Activated naive CD4-positive, alpha-beta T cell treated with anti-CD3 and anti-CD28 coated beads, Interleukin-2, amount 10 ng/mL, durations not matched to agents 7 days and 5 days (primary cell): Measurements from ENCODE around the gene TTL.
"Not testable (repeated sequence)": the region's sequence is repeated elsewhere in the genome, so short reads cannot be mapped to it uniquely, and the experiment has no call there.

ENCODE experiments used
- CTCF ChIA-PET: fragments of 350-600 bp; sonication (Branson Sonifier 250); formaldehyde crosslinking; loops from one replicate; lab custom pipeline; 2021; ENCODE audit warnings: antibody characterized with exemption; lab: Charles Lee
- DNase-seq: peaks from one replicate; pipeline ENCODE4 v3.0.0-alpha.2; 2020
- H3K27ac Mint-ChIP-seq: one replicate; pipeline ENCODE4 v1.8.0; 2021; ENCODE audit warnings: mild to moderate bottlenecking, moderate library complexity, mixed read lengths
- H3K27me3 Mint-ChIP-seq: one replicate; pipeline ENCODE4 v1.8.0; 2021; ENCODE audit warnings: mild to moderate bottlenecking, mixed read lengths
- H3K36me3 Mint-ChIP-seq: one replicate; pipeline ENCODE4 v1.8.0; 2021; ENCODE audit warnings: mixed read lengths
- H3K4me1 Mint-ChIP-seq: one replicate; pipeline ENCODE4 v1.8.0; 2021; ENCODE audit warnings: mixed read lengths
- H3K4me3 Mint-ChIP-seq: one replicate; pipeline ENCODE4 v1.8.0; 2021; ENCODE audit warnings: mild to moderate bottlenecking, moderate library complexity, mixed read lengths
- H3K9me3 Mint-ChIP-seq: one replicate; pipeline ENCODE4 v1.8.0; 2021; ENCODE audit warnings: mixed read lengths

The TTL gene

GRCh38 chr2:112485849-112486248 lies 3.9 kb downstream of the TTL start:
- no peak overlapping the region for H3K27ac Mint-ChIP-seq
- peaks cover 26% of the 10 kb centered on the region for H3K36me3 Mint-ChIP-seq
- CTCF ChIA-PET = no interaction called here
- no peaks in the 10 kb centered on the region for H3K9me3 Mint-ChIP-seq
- H3K4me1 Mint-ChIP-seq = peaks cover 32% of the 10 kb centered on the region
- DNase-seq = no peak
- peaks cover 4% of the 10 kb centered on the region for H3K27me3 Mint-ChIP-seq
- H3K4me3 Mint-ChIP-seq = no peak overlapping the region

DNA sequence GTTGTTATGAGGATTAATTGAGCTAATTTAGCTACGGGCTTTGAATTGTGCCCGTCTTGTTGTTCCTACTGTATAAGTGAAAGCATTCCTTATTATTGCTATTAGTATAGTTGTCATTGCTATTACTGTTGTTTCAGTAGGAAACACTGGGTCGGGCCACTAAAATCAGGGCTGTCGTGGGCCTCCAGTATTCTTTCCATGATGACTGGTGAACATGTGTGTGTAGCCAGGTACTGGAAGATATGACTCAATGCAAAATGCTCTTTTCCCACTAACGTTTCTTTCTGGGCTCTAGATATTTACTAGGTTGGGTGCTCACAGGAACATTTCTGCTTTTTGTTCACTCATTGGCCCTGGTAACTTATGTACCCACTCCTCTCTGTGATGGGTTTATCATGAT lies 4.9 kb downstream of the TTL start:
- CTCF ChIA-PET = interaction anchor here (0.5 to 0.6 kb wide), 2 partner anchors 379 to 674 kb away, joined by 3 read pairs; no protein-coding TSS in a partner anchor
- H3K4me1 Mint-ChIP-seq = peaks cover 26% of the 10 kb centered on the region
- DNase-seq = no peak
- H3K4me3 Mint-ChIP-seq = no peak overlapping the region
- H3K27me3 Mint-ChIP-seq = no peaks in the 10 kb centered on the region
- no peak overlapping the region for H3K27ac Mint-ChIP-seq
- peaks cover 29% of the 10 kb centered on the region for H3K36me3 Mint-ChIP-seq
- no peaks in the 10 kb centered on the region for H3K9me3 Mint-ChIP-seq

GRCh38 chr2:112487444-112487961 lies 5.5 kb downstream of the TTL start:
- CTCF ChIA-PET = interaction anchor here (0.5 to 0.6 kb wide), 2 partner anchors 159 to 380 kb away, joined by 3 to 4 read pairs; no protein-coding TSS in a partner anchor
- Mint-ChIP-seq H3K4me3 (no peak overlapping the region), H3K9me3 (no peaks in the 10 kb centered on the region), H3K27ac (no peak overlapping the region), H3K4me1 (peaks cover 26% of the 10 kb centered on the region), H3K27me3 (no peaks in the 10 kb centered on the region), H3K36me3 (peaks cover 28% of the 10 kb centered on the region)
- no peak for DNase-seq

GRCh38 chr2:112488201-112488600 lies 6.2 kb downstream of the TTL start:
- CTCF ChIA-PET = no interaction called here
- no peak overlapping the region for H3K27ac Mint-ChIP-seq
- peaks cover 25% of the 10 kb centered on the region for H3K36me3 Mint-ChIP-seq
- DNase-seq = no peak
- H3K9me3 Mint-ChIP-seq = no peaks in the 10 kb centered on the region
- H3K27me3 Mint-ChIP-seq = no peaks in the 10 kb centered on the region
- no peak overlapping the region for H3K4me3 Mint-ChIP-seq
- peaks cover 21% of the 10 kb centered on the region for H3K4me1 Mint-ChIP-seq

DNA sequence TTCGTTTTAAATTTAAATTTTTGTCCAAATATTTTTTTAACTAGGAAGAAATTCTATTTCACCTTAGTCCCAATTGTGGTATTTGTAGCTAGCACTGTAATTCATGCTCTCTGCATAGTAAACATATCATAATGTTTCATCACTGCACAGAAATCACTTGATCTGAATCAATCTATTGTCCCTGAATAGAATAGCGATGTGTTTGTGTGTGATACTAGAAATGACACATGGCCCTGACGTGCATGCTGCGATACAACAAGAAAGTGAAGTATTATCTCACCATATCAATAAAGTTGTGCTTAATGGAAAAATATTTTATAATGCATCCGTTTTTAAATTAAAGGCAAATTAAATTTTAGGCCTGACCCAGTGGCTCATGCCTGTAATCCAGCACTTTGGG lies 10.0 kb downstream of the TTL start:
- no peak for DNase-seq
- H3K36me3 Mint-ChIP-seq = peaks cover 16% of the 10 kb centered on the region
- no peak overlapping the region for H3K27ac Mint-ChIP-seq
- CTCF ChIA-PET = no interaction called here
- H3K9me3 Mint-ChIP-seq = no peaks in the 10 kb centered on the region
- peaks cover 3% of the 10 kb centered on the region for H3K4me1 Mint-ChIP-seq
- H3K4me3 Mint-ChIP-seq = no peak overlapping the region
- H3K27me3 Mint-ChIP-seq = no peaks in the 10 kb centered on the region

GRCh38 chr2:112493048-112493447 lies 11.1 kb downstream of the TTL start:
- H3K9me3 Mint-ChIP-seq = no peaks in the 10 kb centered on the region
- H3K27me3 Mint-ChIP-seq = no peaks in the 10 kb centered on the region
- H3K36me3 Mint-ChIP-seq = peaks cover 16% of the 10 kb centered on the region
- CTCF ChIA-PET = interaction anchor here (0.5 to 1.5 kb wide), 4 partner anchors 8 to 252 kb away, joined by 3 to 6 read pairs (median 4); no protein-coding TSS in a partner anchor
- DNase-seq = no peak
- H3K27ac Mint-ChIP-seq = no peak overlapping the region
- H3K4me1 Mint-ChIP-seq = peaks cover 3% of the 10 kb centered on the region
- H3K4me3 Mint-ChIP-seq = no peak overlapping the region

DNA sequence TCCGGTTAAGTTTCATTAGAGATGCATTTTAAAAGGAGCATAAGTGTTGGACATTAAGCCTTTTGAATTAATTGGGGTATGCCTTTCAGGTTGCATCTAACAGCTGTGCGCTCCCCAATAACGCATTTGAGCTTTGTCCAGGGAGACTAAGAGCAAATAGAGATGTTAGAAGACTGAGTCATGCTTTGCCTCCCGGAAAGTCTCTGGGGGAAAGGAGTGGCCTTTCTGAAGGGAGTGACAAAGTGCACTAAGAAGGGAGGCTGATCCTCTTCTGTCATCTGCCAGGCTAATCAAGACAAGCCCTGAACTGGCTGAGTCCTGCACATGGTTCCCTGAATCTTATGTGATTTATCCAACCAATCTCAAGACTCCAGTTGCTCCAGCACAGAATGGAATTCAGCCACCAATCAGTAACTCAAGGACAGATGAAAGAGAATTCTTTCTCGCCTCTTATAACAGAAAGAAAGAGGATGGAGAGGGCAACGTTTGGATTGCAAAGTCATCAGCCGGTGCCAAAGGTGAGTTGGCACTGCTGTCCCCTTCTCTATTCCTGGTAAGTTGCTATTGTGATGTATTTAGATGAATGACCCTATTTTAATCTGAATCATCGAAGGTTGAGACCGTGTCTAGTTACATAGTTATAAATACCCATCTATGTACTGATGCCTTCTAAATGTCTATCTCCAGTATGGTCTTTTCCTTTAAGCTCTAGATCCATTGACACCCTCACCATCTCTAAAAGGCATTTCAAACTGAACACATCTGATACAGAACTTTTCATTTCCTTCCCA lies 12.1 kb downstream of the TTL start:
- H3K27ac Mint-ChIP-seq = no peak overlapping the region
- peaks cover 3% of the 10 kb centered on the region for H3K4me1 Mint-ChIP-seq
- H3K9me3 Mint-ChIP-seq = no peaks in the 10 kb centered on the region
- H3K27me3 Mint-ChIP-seq = no peaks in the 10 kb centered on the region
- peaks cover 14% of the 10 kb centered on the region for H3K36me3 Mint-ChIP-seq
- no peak for DNase-seq
- H3K4me3 Mint-ChIP-seq = no peak overlapping the region
- CTCF ChIA-PET = interaction anchor here (0.9 to 1.5 kb wide), 3 partner anchors 9 to 13 kb away, joined by 3 to 6 read pairs (median 4); no protein-coding TSS in a partner anchor

DNA sequence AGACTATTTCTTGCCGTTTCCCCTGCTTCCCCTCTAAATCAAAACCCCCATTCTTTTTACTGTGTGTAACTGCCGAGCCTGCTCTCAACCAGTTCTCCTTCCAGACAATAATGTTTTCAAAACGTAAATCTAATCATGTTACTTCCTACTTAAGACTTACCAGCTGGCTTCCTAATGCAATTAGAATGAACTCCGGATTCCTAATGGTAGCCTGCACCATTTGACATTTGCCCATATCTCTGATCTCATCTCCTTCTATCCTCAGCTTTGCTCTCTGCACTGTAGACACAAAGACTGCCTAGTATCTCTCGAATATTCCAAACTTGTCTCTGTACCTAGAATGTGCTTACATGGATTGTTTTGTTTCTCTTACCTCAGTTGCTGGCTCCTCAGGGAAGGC lies 12.9 kb downstream of the TTL start:
- no peaks in the 10 kb centered on the region for H3K9me3 Mint-ChIP-seq
- H3K4me3 Mint-ChIP-seq = no peak overlapping the region
- no peaks in the 10 kb centered on the region for H3K4me1 Mint-ChIP-seq
- peaks cover 13% of the 10 kb centered on the region for H3K36me3 Mint-ChIP-seq
- H3K27ac Mint-ChIP-seq = no peak overlapping the region
- DNase-seq = no peak
- no peaks in the 10 kb centered on the region for H3K27me3 Mint-ChIP-seq
- CTCF ChIA-PET = interaction anchor here (0.9 kb wide), 1 partner anchor 11 kb away, joined by 3 read pairs; no protein-coding TSS in a partner anchor

DNA sequence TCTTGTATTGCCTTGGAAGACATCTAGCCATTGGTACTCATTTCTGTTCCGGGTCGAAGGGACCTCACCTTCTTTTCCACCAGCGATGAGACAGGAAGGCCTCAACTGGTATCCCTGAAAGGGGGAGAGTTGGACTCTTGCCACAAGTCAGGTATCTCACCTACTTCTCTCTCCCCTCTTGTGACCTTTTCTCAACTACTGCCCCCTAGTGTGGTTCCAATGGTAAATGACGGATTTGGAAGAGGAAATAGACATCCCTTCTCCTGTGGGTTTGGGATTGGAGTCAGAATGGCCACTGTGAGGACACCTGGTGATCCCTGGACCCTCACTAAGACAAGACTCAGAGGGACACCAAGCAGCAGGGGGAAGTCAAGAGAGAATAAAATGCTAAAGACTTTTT lies 13.9 kb downstream of the TTL start:
- H3K27ac Mint-ChIP-seq, H3K4me3 Mint-ChIP-seq, CTCF ChIA-PET, H3K9me3 Mint-ChIP-seq, H3K27me3 Mint-ChIP-seq, H3K4me1 Mint-ChIP-seq, DNase-seq: not testable (repeated sequence)
- peaks cover 14% of the 10 kb centered on the region for H3K36me3 Mint-ChIP-seq

GRCh38 chr2:112500850-112501484 lies 19.0 kb downstream of the TTL start:
- not testable (repeated sequence) for H3K27me3 Mint-ChIP-seq, H3K9me3 Mint-ChIP-seq, H3K27ac Mint-ChIP-seq, H3K4me1 Mint-ChIP-seq, H3K4me3 Mint-ChIP-seq
- H3K36me3 Mint-ChIP-seq = peaks cover 17% of the 10 kb centered on the region
- CTCF ChIA-PET = interaction anchor here (0.7 kb wide), 1 partner anchor 20 kb away, joined by 3 read pairs; no protein-coding TSS in a partner anchor
- DNase-seq = peak; percentile 64

- CTCF ChIA-PET = interaction anchor here (0.7 to 1.2 kb wide), 2 partner anchors 24 to 29 kb away, joined by 3 to 4 read pairs; no protein-coding TSS in a partner anchor
- H3K9me3 Mint-ChIP-seq, H3K4me3 Mint-ChIP-seq, H3K4me1 Mint-ChIP-seq, H3K27me3 Mint-ChIP-seq, H3K27ac Mint-ChIP-seq: not testable (repeated sequence)
- peak; percentile 25 for DNase-seq
- H3K36me3 Mint-ChIP-seq = peaks cover 17% of the 10 kb centered on the region
Observed at GRCh38 chr2:112509239-112509998, 27.5 kb downstream of the TTL start.

DNA sequence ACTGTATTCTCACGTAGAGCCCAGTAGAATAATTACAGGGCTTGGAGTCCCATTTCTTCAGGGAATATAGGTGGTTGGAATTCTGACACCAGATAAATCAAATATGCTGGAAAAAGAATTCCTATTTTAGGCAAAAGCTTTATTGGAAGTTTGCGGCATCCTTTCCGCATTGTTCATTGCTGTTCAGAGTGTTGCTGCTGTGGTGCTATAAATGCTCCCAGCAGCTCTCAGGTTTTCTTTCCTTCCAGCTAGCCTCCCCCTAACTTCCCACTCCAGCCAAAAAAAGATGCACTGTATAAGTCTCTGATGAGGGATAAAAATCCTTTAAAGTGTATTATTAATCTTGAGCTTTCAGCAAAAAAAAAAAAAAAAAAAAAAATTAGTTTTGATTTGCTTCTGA lies 34.8 kb downstream of the TTL start:
- Mint-ChIP-seq H3K4me3 (no peak overlapping the region), H3K9me3 (no peaks in the 10 kb centered on the region), H3K27ac (no peak overlapping the region), H3K27me3 (no peaks in the 10 kb centered on the region), H3K4me1 (no peaks in the 10 kb centered on the region), H3K36me3 (peaks cover 40% of the 10 kb centered on the region)
- DNase-seq = no peak
- CTCF ChIA-PET = no interaction called here

- Mint-ChIP-seq H3K27me3 (no peaks in the 10 kb centered on the region), H3K36me3 (peaks cover 51% of the 10 kb centered on the region), H3K9me3 (no peaks in the 10 kb centered on the region), H3K4me1 (no peaks in the 10 kb centered on the region), H3K27ac (no peak overlapping the region), H3K4me3 (no peak overlapping the region)
- CTCF ChIA-PET = interaction anchor here (0.6 kb wide), 1 partner anchor 28 kb away, joined by 4 read pairs; no protein-coding TSS in a partner anchor
- DNase-seq = no peak
Observed at GRCh38 chr2:112518807-112519206, 36.9 kb downstream of the TTL start.

DNA sequence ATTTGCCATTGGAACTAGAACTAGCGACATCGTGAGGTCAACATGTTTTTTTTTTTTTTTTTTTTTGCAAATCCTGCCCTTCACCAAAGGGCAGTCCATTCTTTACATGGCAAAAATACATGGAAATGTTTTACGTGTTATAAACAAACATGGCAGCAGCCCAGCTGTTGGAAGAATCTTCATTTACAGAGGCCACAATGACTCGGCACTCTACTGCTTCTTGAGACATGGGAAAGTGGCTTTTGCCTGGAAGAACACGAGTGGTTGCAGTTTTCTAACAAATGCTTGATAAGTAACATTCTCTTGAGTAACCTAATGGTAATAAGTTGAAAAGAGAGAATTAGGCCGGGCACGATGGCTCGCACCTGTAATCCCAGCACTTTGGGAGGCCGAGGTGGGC lies 37.5 kb downstream of the TTL start:
- H3K4me3 Mint-ChIP-seq = no peak overlapping the region
- CTCF ChIA-PET = no interaction called here

More for the DNA sequence above, 37.5 kb downstream of the TTL start:
- Mint-ChIP-seq H3K27ac (no peak overlapping the region), H3K36me3 (peaks cover 54% of the 10 kb centered on the region), H3K9me3 (no peaks in the 10 kb centered on the region), H3K4me1 (no peaks in the 10 kb centered on the region), H3K27me3 (no peaks in the 10 kb centered on the region)
- no peak for DNase-seq
